Daoy (cell line): Measurements from ENCODE around the gene TFB2M. TPM values are rescaled to one million over a fixed set of nuclear protein-coding genes. Genes with fewer than 3 reads are reported as not detected.
A peak's percentile ranks its signal among the peaks of the same experiment; 100 is the strongest.
"Not testable (repeated sequence)": the region's sequence is repeated elsewhere in the genome, so short reads cannot be mapped to it uniquely, and the experiment has no call there.

ENCODE experiments used
- DNase-seq: peaks from one replicate; pipeline ENCODE4 v3.0.0-alpha.2; 2015; ENCODE audit warnings: low read depth
- total RNA-seq: library from RNA; depleted of rRNA; stranded (reverse); fragments of >200 nt; shearing (Covaris generic); gene quantifications from 2 replicates; pipeline ENCODE4 v1.2.3, GENCODE V29; 2014; rRNA removed

TFB2M gene, protein sequence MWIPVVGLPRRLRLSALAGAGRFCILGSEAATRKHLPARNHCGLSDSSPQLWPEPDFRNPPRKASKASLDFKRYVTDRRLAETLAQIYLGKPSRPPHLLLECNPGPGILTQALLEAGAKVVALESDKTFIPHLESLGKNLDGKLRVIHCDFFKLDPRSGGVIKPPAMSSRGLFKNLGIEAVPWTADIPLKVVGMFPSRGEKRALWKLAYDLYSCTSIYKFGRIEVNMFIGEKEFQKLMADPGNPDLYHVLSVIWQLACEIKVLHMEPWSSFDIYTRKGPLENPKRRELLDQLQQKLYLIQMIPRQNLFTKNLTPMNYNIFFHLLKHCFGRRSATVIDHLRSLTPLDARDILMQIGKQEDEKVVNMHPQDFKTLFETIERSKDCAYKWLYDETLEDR
- total RNA-seq, result 56.5 and 71.1 TPM in 2 replicates

GRCh38 chr1:246566128-246566812 is at the start of gene TFB2M, which contains the start of gene CNST:
Gene TFB2M (minus strand): TSS chr1:246566261. CDS start chr1:246566138, 123 bp downstream.
Gene CNST (plus strand): TSS chr1:246566456. CDS start chr1:246591563, 25,107 bp downstream.
- DNase-seq, result peak; percentile 99

- no peak for DNase-seq
Measured at GRCh38 chr1:246613096-246613758, 47.2 kb upstream of the TFB2M start.

DNA sequence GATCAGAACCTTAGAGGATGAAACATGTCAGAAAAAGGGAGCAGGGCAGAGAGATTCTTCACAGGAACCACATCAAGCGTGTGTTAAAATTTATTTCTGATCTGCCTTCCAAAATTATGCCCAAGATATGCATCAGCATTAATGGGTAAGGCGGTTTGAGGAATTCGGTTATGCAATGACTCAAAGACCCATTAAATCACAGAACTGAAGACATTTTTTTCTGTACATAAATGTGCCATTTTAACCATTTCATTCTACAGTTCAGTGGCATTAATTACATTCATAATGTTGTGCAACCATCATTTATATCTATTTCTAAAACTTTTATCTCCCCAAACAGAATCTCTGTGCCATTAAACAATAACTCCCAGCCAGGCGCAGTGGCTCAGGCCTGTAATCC is 43.6 kb upstream of the TFB2M start:
- DNase-seq, result no peak

- DNase-seq, result peak; percentile 89
Measured at GRCh38 chr1:246608616-246609376, 42.7 kb upstream of the TFB2M start.

DNA sequence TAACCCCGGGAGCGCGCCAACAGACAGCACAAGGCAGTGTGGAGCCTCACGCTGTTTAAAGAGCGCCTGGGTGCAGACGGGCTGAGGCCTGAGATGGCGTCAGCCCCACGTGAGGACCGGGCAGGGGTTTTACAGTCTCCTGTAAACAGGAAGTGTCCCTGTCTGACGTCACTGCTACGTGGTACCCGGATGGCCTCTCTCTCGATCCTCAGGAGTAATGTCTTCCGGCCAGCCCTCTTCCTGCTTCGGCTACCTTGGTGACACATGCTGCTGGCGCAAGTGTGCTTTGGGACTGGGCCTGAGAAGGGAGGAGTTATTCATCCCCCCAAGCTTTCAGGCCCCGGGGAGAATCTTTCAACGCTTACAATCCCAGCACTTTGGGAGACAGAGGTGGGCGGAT is 41.4 kb upstream of the TFB2M start:
- DNase-seq, result no peak

DNA sequence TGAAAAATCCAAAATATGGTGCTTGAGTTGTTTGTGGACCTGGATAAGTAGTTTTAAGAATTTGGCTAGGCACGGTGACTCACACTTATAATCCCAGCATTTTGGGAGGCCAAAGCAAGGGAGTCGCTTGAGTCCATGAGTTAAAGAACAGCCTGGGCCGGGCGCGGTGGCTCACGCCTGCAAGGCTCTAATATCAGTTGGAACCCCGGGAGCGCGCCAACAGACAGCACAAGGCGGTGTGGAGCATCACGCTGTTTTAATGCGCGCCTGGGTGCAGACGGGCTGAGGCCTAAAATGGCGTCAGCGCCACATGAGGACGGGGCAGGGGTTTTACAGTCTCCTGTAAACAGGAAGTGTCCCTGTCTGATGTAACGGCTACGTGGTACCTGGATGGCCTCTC is 39.2 kb upstream of the TFB2M start:
- not testable (repeated sequence) for DNase-seq

- DNase-seq, result no peak
Measured at GRCh38 chr1:246602194-246602593, 36.1 kb upstream of the TFB2M start.

DNA sequence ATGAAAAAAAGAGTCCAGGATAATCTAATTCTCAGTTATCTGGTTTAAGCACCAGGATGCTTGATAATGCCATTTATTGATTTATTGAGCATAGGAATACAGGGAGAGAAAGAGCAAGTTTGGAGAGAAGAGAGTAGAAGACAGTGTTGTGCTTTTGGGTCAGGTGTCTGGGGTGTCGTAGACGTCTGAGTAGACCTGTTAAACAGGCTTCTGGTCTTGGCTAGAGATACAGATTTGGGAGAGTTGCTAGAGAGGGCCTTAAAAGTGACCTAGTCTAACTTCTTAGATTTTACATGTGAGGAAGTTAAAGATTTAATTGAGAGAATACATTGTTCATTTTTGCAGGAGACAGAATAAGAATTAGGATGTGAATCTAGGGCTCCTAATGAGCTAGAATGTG is 34.5 kb upstream of the TFB2M start:
- DNase-seq, result no peak

DNA sequence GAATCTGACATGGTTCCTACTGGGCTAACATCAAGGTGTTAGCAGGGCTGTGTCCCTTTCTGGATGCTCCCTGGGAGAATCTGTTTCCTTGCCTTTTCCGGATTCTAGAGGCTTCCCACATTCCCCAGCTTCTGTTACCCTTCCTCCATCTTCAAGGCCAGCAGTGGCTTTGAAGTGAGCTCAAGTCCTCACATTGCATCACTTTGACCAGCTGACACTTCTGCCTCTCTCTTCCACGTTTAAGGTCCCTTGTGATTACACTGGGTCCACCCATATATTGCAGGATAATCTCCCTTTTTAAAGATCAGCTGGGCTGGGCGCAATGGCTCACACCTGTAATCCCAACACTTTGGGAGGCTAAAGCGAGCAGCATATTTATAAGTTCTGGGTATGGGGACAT is 33.3 kb upstream of the TFB2M start:
- DNase-seq, result no peak

DNA sequence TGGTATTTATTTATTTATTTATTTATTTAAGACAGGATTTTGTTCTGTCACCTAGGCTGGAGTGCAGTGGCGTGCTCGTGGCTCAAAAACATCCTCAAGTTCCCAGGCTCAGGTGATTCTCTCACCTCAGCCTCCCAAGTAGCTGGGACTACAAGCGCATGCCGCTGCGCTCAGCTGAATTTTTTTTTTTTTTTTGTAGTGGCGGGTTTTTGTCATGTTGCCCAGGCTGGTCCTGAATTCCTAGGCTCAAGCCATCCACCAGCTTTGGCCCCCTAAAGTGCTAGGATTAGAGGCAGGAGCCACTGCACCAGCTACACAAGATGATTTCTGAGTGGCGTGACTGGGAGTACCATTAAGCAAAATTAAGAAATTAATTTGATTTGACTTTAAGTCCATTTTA is 31.9 kb upstream of the TFB2M start:
- DNase-seq, result no peak

- DNase-seq, result peak; percentile 65
Measured at GRCh38 chr1:246597340-246597739, 31.3 kb upstream of the TFB2M start.

DNA sequence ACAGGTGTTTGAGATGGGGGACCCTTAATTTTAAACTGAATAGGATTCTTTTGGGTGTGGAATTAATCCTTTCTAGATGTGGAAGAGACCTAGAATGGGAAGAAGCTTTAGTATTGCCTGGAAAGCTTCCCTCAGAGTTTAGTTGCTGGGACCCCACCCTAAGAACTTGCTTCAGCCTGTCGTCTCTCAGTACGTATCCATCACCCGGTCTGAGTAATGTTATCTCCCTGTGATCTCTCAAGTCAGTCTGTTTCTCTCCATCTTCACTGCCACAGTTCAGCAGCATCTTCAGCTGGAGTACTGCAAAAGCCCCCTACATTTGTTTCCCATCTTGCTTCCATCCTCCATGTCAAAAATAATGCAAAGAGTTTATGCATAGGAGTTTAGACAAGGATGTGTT is 29.1 kb upstream of the TFB2M start:
- DNase-seq, result no peak

- DNase-seq, result peak; percentile 49
Measured at GRCh38 chr1:246592695-246593094, 26.6 kb upstream of the TFB2M start.

GRCh38 chr1:246591958-246592357 is 25.9 kb upstream of the TFB2M start:
- DNase-seq, result no peak

GRCh38 chr1:246591504-246591903 is 25.4 kb upstream of the TFB2M start:
- no peak for DNase-seq

DNA sequence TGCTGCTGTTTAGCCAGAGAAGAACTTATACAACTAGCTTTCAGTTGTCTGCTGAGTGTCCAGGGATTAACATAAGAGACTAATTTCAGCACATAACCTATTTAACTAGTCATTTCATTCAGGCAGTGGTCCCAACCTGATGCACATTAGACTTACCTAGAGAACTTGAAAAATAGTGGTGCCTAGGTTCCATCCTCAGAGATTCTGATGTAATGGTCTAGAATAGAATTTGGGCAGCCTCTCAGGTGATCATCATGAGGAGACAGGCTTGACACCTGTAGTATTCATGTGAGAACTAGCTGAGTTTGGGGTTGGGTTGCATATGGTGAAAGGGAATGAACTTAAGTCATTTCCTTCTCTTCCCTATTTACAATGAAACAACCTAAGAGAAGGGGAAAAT is 25.0 kb upstream of the TFB2M start:
- DNase-seq, result no peak

DNA sequence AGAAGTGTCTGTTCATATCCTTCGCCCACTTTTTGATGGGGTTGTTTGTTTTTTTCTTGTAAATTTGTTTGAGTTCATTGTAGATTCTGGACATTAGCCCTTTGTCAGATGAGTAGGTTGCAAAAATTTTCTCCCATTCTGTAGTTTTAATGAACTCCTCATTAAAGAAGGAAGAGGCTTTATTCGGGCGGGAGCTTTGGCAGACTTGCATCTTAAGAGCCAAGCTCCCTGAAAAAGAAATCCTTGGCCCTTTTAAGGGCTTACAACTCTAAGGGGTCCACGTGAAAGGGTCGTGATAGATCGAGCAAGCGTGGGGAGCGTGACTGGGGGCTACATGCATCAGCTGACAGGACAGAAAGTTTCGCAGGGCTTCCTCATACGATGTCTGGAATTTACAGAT is 23.9 kb upstream of the TFB2M start:
- not testable (repeated sequence) for DNase-seq

DNA sequence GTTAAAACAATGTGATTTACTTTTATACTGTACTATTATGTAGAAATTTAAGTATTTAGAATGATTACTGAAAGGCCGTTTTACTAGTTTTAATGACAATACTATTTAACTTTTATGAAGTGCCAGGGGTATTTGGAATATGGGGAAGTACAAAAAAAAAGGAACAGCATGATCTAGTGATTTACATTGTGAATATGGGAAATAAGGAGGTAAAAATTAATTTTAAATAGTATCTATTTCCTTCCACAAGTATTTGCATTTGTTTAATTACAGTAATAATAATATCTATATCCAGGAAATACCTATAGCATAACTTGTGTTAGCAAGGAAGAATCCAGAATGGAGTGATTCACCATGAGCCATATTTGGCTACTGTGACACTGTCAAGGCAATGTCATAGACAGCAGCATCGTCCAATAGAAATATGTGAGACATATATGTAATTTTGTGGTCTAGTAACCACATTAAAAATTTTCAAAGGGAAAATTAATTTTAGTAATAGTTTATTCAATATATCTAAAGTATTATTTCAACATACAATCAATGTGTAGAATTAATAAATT is 22.2 kb upstream of the TFB2M start:
- peak; percentile 65 for DNase-seq

DNA sequence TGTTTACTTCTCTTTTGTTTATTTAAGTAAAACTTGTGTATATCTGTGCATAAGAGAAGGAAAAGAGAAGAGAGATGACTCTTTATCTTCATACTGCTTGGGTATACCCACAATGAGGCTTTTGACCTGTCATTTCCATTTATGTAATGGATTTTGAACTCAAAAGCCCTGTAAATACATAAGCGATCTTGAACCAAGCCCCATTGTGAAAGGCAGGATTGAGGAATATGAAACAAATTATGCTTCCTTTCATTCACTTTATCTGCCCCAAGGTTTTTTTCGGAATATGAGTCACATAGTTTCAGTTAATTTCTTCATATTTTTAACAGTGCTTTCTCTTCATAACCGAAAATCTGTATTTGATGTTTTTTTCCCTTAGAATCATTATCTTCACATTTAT is 21.5 kb upstream of the TFB2M start:
- no peak for DNase-seq

DNA sequence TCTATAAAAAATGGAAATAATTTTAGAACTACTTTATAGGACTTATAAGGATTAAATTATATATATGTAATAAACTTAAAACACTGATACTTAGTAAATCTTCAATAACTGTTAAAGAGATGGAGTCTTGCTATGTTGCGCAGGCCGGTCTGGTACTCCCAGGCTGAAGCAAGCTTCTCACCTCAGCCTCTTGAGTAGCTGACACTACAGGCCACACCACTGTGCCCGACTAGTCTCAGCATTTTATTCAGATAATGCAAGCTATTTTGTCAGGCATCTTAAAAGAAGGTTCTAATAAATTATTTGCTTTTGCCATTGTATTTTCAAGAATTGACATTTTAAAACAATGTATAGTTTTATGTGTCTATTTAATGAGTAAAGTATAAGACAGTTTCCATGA is 21.0 kb upstream of the TFB2M start:
- DNase-seq, result no peak

DNA sequence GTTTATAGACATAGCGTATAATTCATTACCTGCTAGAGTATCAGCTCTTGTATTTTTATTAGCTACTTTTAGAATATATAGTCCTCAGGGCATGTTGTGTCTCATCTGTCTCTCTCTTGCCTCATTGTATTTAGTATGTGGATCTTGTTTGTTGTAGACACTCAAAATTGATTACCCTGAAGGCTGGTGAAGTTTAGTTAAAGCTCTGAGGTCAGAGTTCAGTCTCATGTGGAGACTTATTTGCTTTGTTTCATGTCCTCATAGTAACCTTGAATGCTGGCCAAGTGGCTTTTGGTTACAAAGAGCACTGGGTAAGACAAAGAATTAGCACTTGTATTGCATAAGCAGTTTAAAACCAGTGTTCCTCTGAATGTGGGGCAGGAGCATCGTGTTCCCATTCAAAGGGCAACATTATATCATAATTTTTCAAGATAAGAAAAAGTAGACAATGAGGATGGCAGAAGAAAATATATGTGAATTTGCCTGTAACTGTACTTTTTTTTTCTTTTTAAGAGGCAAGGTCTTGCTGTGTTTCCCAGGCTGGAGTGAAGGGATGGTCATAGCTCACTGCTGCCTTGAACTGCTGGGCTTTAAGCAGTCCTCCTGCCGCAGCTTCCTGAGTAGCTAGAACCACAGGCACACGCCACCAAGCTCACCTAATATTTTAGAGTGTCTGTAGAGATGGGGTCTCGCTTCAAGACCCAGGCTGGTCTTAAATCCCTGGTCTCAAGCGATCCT is 17.6 kb upstream of the TFB2M start:
- no peak for DNase-seq
